ENCODE results near the gene CRTAC1.

Gene CRTAC1

DNA sequence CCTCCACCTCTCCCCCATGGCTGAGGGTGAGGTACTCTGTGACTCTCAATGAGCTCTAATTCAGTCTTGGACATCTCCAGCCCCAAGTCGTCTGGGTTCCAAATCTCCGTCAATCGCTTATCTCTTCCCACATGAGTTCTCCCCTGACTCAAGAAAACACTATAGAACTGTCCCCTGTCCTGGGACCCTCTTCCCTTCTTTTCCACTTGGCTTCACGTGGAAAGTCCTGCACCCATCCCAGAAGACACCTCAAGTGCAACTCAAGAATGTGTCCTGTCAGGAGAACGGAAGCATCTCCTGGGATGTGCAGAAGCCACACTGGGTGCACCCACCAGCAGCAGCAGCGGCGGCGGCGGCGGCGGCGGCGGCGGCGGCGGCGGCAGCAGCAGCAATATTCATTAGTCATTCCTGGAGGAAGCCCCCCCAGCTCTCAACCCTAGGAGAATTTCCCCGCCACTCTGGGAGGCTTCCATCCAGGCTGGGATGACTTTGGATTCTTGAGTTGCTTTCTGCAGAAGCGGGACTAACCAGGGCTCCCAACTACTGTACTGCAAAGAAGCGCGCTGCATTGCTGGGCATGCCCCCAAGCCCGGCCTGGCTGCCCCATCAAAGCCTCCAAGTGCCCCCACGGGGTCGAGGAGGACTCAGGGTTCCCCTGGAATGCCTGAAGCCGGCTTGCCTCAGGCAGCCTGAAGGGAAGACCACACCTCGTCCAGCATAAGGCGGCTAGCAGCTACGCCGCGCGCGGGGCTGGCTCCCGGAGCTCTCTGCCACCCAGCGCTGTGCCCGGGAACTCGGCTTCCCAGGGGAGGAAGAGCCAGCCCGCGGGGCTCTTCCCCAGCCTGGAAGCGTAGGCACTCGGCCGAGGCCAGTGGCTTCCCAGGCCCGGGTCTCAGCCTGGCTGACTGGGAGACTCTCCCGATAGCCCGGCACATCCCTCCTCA lies 1.0 kb downstream of the CRTAC1 start:
- no peak for DNase-seq (ENCODE audit: low read depth)

DNA sequence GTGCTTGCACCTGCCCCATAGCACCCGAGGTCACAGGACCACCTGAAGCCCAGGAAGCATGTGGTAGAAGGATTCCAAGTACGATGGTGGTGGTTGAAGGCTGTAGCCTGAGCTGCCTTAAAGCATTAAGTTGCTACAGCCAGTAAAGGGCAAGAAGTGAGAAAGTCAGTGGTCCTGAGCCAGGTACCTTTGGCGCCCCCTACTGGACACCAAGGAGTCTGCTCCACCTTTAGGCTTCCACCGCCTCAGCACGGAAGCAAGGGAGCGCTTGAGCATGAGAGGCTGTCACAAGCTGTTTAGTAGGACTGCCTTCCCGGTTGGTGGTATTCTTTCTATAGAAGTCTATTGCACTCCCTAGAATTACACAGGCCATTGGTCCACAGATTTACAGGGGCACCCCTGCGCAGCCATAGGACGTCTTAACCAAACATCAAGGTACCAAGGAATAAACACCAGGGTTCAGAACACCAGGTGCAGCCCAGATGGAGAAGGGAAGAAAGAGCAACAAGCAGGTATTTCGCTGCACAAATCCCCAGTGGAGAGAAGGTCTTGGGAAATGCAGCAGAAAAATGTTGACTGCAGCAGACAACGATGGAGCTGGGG lies 2.2 kb downstream of the CRTAC1 start:
- DNase-seq (ENCODE audit: low read depth): peak; percentile 38

DNA sequence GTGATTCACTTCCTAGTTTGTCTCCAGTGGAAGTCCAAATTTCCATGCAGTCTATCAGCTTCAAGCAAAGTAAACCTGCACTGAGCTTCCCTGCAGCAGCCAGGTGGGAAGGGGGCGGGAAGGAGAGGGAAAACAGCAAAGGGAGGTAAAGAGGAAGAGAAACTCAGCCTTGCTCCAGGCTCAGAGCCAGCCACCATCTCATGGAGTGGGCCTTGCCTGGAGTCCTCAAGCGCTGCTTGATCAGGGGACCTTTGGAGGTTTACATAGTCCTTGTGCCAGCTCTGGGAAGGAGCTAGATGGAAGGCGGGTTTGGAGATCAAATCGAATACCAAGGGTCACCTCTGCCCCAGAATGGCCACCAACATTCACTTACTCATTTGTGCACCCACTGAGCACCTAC lies 7.4 kb downstream of the CRTAC1 start:
- no peak for DNase-seq (ENCODE audit: low read depth)

DNA sequence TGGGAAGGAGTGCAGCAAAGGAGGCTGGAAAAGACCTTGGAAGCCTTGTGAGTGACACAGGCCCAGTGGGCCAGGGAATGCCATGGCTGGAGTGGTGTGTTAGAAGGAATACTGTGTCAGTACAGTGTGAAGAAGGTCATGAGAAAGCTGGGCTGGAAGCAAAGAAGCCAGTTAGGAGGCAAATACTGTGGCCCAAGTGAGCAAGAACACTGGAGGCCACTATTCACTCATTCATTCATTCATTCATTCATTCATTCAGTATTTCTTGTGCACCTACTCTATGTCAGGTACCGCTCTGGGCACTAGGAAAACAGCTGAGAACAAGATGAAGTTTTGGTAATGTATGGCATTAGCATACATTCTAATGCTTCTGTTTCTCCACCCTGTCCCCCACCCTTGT lies 9.6 kb downstream of the CRTAC1 start:
- no peak for DNase-seq (ENCODE audit: low read depth)

DNA sequence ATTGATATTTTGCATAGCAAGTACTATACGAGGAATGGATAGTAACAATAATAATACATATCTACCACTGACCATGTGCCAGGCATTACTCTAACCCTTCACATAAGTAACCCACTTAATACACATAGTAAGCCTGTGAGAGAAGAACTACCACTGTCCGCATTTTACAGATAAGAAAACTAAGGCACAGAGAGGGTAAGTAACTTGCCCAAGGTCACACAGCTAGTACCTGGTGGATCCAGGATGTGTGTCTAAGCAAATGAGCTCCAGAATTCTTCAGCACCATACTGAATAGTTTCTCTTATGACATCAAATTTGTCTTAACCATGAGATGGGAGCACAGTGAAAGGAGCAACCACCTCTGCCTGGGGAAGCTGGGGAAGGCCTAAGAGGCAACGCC lies 10.2 kb downstream of the CRTAC1 start:
- DNase-seq (ENCODE audit: low read depth): no peak

DNA sequence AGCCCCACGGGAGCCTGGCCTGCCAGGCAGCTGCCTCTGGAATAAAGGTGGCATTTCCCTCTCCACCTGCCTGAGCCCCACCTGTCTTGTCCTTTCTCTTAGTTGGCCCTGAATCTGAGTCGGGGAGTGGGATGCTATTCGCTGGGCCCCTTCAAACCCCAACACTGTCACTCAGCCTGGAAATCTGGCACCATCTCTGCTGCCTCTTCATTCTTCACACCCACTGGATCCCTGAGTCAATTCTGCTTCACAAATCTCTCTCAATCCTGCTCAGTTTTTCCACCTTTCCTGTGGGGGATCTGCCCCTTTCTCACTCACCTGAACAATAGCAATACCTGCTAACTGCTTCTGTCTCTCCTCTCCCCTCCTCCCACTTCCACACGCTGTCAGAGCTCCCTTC lies 10.6 kb downstream of the CRTAC1 start:
- DNase-seq (ENCODE audit: low read depth): no peak

DNA sequence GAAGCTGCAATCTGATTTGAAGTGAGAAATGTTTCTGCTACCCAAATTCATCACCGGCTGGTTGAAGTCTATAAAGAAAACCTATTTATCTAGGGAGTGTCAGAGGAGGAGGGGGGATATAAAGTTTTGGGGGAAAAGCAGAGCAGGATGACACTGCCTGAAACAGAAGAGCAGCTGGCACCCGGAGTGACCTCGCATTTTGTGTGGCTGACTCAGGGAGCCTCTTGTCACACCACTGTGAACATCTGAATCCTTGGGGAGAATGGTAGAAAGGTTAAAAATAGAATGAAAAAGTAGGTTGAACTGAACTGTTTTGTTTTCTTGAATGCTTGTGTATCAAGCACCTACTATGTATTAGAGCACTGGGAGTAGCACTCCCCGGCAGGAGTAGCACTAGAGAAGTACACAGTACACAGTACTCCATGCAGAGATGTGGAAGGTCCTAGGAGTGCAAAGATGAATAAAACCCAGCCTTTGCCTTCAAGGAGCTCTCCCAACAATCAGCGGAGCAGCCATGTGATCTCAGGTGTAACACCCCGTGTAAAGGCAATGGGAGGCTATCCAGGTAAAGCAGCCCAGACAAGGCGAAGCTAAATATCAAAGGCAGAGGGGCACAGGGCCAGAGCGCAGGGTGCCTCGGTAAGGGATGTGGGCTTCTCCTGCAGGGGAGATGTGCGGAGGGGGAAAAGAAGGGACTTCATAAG lies 13.5 kb downstream of the CRTAC1 start:
- DNase-seq (ENCODE audit: low read depth): no peak

DNA sequence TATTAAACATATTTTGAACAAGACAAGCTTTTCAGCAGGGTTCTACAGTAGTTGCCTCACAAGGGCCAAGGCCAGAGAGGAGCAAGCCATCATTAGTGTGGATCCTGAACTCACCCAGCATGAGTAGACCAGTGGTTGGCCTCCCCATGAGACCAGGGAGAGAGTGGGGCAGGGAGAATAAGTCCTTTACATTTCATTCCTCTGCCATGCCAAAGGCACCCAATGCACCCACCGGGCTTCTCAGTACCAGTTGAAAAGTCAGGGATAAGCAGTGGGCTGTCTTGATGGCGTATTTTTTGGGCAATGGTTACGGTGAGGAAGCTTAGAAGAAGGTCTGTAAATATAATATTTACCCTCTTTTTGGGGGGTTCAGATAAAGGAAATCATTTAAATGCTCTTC lies 16.6 kb downstream of the CRTAC1 start:
- DNase-seq (ENCODE audit: low read depth): no peak

DNA sequence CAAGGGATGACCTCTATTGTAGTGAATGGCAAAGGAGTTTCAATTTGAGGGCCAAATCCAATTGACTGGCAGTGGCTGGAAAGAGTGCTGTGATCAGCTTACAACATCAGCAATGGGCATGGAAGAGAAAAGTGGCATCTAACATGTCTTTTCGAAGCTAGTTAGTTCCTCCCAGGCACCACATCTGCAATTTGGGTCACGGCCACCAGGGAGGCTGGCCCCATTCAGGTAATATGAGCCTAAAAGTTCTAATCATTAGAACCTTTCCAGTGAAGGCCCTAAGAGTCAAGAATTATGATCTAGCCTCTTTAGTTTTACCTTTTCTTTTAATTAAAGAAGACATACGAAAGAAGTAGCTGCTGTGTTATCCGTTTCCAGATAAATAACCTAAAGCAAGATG lies 17.3 kb downstream of the CRTAC1 start:
- DNase-seq (ENCODE audit: low read depth): no peak

DNA sequence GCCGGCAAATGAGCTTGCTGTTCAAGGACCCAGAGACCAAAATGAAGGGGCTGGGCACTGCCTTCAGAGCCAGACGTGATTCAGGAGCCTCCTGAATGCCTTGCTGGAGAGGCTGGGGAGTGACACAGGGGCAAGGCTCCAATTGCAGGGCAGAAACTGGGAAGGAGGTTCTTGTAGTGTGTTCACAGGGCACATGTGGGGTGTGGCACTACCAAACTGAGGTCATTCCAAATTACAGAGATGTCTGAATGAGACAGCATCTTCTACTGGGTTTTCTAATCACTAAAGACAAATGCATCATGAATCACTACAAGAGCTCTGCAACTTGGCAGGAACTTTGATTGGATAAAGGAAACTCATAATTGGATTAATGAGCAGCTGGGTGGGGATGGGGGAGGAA lies 17.8 kb downstream of the CRTAC1 start:
- no peak for DNase-seq (ENCODE audit: low read depth)

DNA sequence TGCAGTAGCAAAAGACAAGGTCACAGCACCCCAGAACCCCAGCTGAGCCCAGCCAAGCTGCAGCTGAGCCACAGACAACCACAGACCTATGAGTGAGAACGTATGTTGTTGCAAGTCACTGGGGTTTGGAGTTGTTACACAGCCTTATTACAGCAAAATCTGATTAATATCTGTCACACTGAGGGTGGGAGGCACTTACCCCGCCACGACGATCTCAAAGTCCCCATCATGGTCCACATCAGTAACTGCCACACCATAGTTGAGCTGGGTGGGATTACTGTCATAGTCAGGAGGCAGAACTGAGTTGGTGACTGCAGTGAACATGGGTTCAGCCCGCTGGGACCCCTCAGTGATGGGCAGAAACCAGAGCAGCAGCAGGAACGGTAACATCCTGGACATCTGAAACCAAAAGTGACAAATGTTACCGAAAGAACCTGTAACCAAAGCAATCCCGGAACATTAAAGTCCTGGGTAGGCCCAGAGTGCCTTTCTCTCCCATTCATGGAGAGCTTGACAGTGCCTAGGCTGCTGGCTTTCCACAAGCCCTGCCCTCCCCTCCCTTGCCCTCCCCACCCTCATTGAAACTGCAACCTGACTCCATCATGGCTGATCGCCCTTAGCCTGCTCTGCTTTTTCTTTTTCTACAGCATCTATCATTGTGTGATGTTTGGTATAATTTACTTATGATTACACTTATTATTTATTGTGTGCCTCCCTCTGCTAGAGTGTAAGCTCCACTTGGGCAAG lies 19.3 kb downstream of the CRTAC1 start:
- no peak for DNase-seq (ENCODE audit: low read depth)

DNA sequence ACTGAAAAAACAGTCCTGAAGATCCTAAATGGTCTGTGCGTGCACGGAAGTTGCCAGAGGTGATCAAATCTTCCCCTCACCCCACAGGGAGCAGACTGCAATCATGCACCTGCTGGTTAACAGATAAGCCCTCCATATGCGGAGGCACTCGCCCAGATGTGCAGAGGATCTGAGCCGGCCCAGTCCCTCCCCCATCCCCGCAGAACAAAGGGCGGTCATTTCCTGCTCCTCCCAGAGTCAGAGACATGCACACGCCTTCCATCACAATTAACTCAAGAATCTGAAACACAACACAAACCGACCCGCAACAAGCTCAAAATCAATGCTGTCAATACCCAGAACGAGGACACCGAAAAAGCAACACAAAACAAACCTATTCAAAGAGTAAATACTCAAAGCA lies 24.2 kb downstream of the CRTAC1 start:
- no peak for DNase-seq (ENCODE audit: low read depth)

DNA sequence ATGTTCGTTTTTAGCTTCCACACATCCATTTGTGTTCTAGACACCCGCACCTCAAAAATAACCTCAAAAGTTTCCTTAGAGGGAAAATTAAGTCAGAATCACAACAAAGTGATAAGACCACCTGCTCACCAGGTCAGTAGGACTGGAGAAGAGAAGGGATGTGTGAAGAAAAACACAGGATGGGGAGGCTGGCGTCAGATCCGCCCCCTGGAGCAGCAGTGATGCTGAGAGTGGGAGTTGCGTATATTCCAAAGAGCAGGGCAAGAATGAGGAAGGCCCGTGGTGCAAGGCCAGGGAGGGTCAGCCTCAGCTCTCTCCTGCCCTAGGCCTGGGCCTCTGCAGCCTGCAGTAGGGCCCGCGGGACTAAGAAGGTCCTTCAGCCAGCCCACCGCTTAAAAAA lies 28.7 kb downstream of the CRTAC1 start:
- no peak for DNase-seq (ENCODE audit: low read depth)

DNA sequence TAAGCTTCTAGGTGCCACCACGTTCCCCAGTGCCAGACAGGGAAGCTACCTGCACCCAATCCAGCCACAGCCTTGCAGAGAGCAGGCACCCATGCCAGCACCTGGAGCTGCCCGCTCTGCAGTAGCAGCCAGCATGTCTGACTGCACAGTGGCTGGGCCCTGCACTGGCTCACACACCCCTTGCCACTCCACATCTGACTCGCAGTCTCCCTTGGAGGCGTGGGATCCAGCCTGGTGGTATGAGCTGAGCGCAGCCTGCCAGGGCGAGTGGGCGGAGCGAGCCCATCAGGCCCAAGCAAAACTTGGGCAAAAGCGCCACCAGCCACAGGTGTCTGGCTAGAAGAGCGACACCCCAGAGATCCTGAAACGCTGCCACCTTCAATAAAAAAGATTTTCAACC lies 30.1 kb downstream of the CRTAC1 start:
- DNase-seq (ENCODE audit: low read depth): no peak

DNA sequence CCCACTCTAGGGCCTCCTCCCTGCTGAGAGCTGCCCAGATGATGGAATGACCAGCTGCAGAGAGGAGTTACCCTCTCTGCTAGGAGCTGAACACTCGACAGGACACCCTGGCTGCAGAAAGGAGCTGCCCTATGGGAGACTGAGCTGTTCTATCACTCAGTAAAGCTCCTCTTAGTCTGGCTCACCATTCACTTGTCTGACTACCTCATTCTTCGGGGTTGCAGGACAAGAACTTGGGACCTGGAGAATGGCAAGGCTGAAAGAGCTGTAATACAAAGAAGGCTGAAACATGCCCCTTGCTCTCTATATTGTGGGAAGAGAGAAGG lies 30.5 kb downstream of the CRTAC1 start:
- DNase-seq (ENCODE audit: low read depth): no peak

DNA sequence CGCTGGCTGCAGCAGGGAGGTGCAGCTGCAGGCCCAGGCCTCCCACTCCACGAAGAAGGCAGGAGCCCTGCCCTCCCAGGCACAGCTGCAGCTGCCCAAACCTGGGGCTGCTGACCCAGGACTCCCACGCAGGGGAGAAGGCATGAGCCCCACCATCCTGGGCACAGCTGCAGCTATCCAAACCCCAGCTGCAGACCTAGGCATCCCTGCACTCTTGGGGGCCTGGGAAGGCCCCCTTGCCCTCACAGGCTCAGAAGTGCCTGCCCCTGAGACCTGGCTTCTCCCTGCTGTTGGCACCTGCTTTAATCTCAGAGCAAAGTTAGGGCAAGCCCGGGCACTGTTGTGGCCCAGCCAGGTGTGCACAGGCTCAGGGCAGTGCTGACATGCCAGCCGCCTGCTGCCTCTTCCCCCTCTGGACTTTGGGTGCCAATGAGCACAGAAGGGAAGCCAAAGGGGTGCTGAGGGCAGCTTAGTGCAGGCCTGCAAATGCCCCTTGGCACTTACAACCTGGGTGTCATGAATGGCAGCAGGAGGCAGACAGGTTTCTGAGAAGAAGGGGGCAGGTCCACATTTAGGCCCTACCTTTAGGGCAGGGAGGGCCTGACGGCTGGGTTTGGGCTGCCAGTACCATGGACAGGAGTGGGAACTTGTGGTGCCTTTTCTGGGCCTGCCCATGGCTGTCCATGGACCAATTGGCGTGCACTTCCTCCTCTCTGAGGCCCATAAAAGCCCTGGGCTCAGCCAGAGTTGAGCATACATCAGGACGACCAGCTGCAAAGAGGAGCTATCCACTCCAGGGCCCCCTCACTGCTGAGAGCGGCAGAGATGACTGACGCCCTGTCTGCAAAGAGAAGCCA lies 31.1 kb downstream of the CRTAC1 start:
- DNase-seq (ENCODE audit: low read depth): no peak

DNA sequence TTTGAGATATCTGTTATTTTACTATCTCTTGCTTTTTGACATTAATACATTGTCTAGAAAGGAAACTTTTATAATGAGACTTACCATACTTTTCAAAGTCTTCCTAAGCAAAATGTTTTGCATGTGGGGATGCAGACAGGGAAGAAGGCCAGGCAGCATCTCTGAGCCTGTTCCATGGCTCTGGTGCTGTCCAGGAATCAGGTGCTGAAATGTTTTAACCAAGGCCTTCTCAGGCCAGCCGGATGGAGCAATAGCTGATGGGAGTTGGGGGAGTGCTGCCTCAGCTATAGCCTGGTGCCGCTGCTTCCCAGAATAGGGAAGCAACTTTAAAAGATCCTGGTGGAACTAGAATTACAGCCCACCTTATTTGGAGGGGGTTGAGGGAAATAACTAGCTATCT lies 38.5 kb downstream of the CRTAC1 start:
- DNase-seq (ENCODE audit: low read depth): no peak

DNA sequence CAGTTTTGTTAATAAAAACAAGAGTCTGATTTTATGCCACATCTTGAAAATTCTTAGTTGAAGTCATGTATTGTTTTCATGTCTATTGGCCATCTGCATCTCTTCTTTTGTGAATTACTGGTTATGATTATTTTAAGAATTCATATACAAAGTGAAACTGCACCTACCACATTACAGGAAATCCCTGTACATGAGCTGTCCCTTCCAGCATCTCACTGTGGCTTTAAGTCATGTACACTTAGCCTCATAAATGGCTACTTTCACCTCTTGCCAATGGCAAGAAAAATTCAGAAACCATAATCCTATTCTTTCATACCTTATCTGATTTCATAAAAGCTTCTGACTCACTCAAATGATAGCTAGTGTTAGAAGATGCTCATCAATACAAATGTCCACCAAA lies 48.6 kb downstream of the CRTAC1 start:
- no peak for DNase-seq (ENCODE audit: low read depth)

DNA sequence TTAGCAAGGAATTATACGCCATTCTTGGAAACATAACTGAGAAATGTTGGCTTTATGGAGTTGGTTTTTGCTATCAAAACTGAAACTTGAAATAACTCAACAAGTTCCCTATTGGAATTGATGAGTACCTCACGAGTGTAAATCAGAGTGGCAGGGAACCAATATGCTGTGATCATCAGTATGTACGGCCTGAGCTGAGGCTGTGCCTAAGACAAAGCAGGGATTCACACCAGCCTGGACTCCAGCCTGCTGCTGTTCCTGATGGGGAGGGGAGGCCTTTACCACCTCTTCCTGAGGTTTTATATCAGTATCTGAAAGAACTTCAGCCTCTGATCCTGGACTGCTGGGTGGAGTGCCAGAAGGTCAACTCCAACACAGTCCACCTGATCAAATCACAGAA lies 52.7 kb downstream of the CRTAC1 start:
- DNase-seq (ENCODE audit: low read depth): no peak

DNA sequence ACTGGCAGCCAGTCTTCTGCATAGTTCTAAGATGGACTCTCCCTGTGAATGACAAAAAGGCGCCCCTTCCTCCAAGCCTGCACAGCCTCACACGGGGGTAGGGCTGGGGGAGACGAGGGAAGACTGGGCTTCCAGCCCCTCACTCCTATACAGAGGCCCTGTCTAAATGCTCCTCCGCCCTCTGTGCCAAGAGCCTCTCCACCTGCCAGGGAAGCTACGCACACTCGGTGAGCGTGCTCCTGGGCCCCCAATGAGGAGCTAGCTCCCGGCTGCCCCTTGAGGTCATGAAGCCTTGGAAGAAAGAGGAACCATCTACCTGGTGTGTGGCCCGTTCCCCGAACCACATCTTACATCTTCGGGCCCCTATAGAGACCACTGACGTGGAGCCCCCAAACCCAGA lies 54.8 kb downstream of the CRTAC1 start:
- DNase-seq (ENCODE audit: low read depth): no peak

All from T follicular helper cell (primary cell).